ENCODE data around the gene RASSF3. TPM values are rescaled to one million over a fixed set of nuclear protein-coding genes. Genes with fewer than 3 reads are reported as not detected.
"Not testable (repeated sequence)": the region's sequence is repeated elsewhere in the genome, so short reads cannot be mapped to it uniquely, and the experiment has no call there.

Gene RASSF3
- total RNA-seq, 1 donor from 2014 or later: 31.2 TPM

- no peak for DNase-seq
Observed at GRCh38 chr12:64670019-64670418, 59.7 kb downstream of the RASSF3 start.

- DNase-seq: no peak
Observed at GRCh38 chr12:64670919-64671639, 60.8 kb downstream of the RASSF3 start.

GRCh38 chr12:64671681-64672080 lies 61.4 kb downstream of the RASSF3 start:
- no peak for DNase-seq

DNA sequence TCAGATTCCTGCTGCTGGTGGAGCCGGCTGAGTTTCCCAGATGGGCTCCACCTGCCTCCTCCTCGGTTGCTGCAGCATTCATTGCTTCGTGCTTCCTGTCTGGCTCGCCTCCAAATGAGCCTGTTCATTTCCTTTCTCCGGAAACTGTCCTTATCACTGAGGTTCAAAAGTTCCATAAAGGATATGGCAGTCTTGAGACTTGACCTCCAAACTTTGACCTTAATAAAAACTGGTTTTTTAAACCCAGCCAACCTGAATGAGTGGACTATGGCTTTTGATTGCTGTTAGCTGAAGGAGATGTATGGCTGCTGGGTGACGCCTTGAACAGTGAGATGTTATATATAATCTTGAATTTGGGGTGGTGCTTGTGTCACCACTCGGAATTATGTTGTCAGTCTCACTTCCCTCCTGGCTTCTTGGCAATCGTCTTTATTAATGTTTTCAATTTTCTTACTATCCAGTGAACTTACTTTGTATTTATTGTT lies 62.7 kb downstream of the RASSF3 start:
- no peak for DNase-seq

DNA sequence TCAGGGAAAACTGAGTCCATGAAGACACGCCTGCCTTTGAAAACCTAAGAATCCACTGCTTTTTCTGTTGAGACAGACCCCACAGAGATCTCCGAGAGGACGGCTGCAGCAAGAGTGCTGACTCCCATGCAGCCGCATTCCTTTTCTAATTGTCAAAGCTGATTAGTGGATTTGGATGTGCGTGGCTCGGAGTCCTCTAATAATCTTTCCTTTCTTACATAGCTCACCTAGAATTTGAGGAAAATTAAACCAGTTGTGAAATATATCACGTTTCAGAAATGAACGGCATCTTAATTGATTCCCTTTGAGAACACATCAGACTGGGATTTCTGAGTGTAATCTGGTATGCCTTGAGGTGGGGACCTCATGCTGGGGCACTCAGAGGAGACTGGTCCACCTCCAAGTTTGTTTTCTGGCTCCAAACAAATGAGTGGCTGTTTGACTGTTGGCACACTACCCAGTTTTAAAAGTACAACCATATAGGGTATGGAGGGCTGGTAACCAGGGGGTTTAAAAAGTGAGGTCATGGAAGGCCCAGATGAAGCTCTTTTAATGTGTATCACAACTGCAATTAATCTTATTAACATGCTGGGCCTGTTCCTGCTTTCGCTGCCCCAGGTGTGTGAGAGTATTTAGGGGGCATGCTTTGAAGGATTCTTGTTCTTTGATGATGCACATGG lies 63.3 kb downstream of the RASSF3 start:
- DNase-seq: peak; percentile 49

DNA sequence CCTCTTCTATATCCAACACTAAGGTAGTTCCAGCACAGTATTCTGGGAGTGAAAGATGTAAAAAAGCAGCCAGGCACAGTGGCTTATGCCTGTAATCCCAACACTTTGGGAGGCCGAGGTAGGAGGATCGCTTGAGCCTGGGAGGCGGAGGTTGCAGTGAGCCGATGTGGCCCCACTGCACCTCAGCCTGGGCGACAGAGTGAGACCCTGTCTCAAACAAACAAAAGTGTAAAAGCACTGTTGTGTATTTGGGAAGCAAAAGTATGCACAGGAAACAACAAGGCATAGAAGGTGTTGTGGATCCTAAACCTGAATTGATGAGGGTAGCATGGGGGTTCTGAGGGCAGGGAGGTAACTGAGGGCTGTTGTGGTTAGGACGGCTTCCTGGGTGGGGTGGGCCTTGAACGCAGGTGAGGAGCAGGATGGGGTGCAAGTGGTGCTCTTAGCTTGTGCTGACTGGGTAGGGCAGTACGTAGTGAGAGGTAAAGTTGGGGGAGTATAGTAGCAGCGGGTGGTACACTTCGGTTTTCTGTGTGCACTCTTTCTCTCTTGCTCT lies 64.2 kb downstream of the RASSF3 start:
- DNase-seq: no peak

GRCh38 chr12:64675795-64676194 lies 65.5 kb downstream of the RASSF3 start:
- DNase-seq: no peak

DNA sequence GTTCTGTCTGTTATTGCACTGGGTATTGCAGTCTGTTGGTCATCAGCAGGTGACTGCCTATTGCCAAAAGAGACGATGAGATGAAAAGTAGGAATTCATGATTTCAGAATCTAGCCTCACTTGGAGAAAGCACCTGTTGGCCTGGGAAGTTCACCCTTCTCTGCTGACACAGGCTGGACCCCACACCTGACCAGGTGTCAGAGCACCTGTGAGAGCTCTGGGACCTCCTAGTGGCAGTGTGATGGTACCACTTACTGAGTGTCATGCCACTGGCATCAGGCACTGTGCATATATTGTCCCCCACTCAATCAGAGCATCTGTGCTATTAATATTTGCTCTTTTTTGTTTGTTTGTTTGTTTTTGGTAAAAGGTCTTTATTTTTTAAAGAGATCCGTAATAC lies 68.0 kb downstream of the RASSF3 start:
- no peak for DNase-seq

- DNase-seq: no peak
Observed at GRCh38 chr12:64678835-64679234, 68.5 kb downstream of the RASSF3 start.

GRCh38 chr12:64679487-64680001 lies 69.2 kb downstream of the RASSF3 start:
- DNase-seq: peak; percentile 82

DNA sequence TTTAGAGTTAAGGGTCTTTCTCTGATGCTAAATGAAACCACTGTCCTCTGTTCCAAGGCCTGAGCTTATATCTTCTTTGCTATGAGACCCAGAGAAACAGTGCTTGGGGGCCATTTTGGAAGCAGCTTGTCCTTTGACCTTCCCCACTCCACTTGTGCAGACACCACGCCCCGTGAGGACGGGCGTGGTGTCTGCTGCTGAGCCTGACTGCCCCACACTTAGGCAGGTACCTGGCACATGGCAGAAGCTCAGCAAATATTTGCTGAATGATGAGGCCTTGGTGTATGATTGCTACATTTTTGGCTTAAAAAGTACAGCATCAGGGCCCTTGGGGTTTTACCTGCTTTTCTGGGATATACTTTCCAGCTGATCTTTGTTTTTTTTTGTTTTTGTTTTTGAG lies 69.9 kb downstream of the RASSF3 start:
- no peak for DNase-seq

- DNase-seq: no peak
Observed at GRCh38 chr12:64681200-64682052, 71.1 kb downstream of the RASSF3 start.

DNA sequence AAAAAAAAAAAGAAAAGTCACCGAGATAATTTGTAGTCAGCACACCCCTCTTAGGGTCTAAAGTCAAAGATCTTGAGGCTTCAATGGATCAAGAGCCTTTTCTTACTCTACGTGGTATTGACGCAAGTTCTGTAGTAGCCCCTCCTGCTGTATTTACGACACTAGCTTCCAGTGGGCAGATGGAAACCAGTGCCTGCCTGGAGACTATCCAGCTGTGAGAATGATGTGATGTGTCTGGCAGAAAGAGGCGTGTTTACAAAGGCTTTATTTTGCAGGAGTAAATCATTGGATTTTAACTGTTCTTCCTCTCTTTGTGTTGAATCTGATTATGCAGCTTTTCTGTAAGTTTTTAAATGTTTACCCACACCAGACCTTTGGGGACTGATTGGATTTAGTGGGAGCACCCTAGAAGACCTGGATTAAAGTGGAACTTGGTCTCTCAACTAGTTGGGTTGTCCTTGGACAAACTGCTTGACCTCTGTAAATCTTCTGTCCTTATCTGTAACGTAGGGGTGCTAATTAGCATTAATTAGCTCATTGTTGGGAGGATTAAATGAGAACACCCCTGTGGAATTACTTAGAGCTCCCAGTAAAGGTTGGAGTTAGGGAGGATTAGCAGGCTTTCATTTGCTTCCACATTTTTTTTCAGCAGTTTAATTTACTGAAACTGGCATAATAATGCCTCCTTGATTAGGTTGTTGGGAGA lies 72.4 kb downstream of the RASSF3 start:
- peak; percentile 82 for DNase-seq

- no peak for DNase-seq
Observed at GRCh38 chr12:64683816-64684543, 73.7 kb downstream of the RASSF3 start.

GRCh38 chr12:64685050-64685449 lies 74.8 kb downstream of the RASSF3 start:
- DNase-seq: no peak

GRCh38 chr12:64685605-64686004 lies 75.3 kb downstream of the RASSF3 start:
- no peak for DNase-seq

DNA sequence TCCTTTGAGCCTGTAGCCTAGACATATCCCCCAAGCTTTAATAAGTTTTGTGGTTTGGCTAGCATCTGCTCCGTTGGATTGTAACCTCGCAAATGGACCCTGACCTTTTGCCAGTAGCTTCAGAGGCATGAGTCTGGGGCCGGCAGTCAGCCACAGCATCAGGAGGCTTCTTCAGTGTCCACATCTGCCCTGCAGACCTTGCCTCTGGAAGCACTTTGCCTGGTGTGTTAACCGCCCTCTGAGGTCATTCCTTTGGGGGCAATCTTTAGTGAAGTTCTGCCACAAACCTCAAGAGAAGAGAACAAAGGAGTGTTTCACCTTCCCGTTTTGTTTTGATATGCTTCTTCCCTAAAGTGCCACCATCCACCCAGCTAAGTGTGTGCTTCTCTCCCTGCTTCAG lies 77.5 kb downstream of the RASSF3 start:
- DNase-seq: no peak

- DNase-seq: no peak
Observed at GRCh38 chr12:64688219-64688618, 77.9 kb downstream of the RASSF3 start.

GRCh38 chr12:64688715-64689114 lies 78.4 kb downstream of the RASSF3 start:
- no peak for DNase-seq

GRCh38 chr12:64690236-64690635 lies 79.9 kb downstream of the RASSF3 start:
- DNase-seq: not testable (repeated sequence)

DNA sequence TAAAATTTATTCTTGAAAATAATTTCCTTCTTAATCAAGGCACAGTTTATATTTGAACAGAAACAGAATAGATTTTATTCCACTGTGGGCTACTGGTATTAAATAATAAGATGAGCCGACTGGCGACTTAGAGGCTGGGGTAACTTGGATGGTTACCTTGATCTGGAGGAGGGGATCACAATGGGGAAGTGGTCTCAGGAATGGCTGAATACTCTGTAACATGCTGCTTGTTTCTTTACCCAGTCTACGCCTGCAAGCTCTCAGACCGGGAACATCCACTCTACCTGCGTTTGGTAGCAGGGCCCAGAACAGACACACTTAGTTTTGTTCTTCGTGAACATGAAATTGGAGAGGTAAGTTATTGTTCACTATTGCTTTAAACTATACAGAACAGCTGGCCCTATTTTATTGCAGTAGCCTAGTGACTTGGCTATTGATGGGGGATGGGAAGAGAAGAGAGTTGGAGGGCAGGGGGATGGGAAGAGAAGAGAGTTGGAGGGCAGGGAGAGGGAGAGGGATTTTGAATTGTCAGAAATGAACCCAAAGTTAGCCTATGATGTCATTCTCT lies 81.0 kb downstream of the RASSF3 start:
- DNase-seq: no peak

Data from tongue (tissue), 2 donors.